Kidney capillary endothelial cell (primary cell): ENCODE results near the gene AVPI1.
"Not testable (repeated sequence)": the region's sequence is repeated elsewhere in the genome, so short reads cannot be mapped to it uniquely, and the experiment has no call there.

ENCODE experiments used
- DNase-seq: peaks from one replicate; pipeline ENCODE4 v3.0.0-alpha.2; 2018; ENCODE audit warnings: low spot score

Gene AVPI1

GRCh38 chr10:97711640-97712572 is 24.9 kb upstream of the AVPI1 start:
- DNase-seq, result no peak

DNA sequence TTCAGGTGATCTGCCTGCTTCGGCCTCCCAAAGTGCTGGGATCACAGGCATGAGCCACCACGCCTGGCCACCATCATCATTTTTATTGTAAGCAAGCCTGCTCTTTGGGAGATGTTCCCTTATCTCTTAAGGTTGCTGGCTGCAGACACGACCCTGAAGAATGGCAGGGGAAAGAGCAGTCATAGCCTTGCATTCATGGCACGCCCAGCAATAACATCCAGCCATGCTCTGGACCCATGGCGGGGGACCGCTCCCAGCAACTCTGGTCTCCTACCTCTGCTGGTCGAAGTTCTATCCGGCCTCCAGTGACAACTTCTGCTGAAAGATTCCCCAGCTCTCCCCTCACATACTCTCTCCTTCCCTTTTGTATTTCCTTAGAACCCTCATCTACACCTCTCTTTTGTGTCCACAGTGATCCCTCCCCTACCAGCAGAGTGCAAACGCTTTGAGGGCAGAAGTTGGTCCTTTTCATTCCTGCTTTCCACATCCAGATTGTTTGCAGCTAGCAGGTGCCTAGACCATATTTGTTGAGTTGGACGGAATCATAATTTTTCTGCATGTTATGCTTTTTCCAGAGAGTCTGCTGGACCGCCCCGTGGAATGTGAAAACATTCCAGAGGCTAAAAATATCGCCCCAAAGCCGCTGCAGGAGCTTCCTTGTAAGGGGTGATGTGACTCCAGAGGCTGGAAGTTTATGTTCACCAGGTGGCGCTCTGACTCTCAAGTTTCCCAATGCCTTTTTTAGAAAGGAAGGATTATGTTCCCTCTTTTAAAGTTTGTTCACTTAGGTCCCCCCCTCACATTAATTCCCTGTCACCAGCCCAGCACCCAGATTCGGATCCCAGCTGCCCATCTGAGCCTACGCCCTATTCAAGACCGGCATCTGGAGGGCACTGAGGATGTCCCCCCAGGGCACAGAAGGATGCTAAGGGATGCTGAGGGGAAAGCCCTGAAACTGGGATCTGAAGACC is 22.2 kb upstream of the AVPI1 start:
- peak; percentile 53 for DNase-seq

- no peak for DNase-seq
Measured at GRCh38 chr10:97708167-97708566, 21.1 kb upstream of the AVPI1 start.

- no peak for DNase-seq
Measured at GRCh38 chr10:97707134-97707861, 20.3 kb upstream of the AVPI1 start.

GRCh38 chr10:97705006-97705670 is 18.1 kb upstream of the AVPI1 start:
- no peak for DNase-seq

GRCh38 chr10:97704341-97704740 is 17.3 kb upstream of the AVPI1 start:
- no peak for DNase-seq

DNA sequence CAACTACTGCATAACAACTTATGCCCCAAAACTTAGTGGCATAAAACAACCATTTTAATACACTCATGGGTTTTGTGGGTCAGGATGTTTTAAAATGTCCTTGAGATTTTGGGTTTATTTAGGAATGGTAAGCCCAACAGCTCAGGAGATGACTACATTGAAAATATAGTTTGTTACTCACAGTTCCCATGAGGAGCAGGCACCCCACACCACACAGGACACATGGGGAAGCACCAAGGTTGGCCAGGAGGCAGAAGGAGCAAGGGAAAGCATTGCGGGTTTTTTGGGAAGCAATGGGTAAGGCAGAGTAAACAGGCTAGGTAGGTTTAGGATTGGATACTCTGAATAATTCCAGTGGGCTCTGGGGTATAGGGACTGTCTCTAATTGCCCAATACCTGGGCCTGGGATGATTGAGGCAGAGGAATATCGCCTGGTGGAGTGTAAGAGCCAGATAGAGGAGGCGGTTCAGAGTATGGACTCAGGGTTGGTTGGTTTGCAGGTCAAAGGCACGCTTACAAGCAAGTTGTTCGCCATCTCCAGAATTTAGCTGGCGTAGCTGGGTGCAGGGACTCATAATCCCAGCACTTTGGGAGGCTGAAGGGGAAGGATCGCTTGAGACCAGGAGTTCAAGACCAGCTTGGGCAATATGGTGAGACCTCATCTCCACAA is 16.5 kb upstream of the AVPI1 start:
- DNase-seq, result no peak

DNA sequence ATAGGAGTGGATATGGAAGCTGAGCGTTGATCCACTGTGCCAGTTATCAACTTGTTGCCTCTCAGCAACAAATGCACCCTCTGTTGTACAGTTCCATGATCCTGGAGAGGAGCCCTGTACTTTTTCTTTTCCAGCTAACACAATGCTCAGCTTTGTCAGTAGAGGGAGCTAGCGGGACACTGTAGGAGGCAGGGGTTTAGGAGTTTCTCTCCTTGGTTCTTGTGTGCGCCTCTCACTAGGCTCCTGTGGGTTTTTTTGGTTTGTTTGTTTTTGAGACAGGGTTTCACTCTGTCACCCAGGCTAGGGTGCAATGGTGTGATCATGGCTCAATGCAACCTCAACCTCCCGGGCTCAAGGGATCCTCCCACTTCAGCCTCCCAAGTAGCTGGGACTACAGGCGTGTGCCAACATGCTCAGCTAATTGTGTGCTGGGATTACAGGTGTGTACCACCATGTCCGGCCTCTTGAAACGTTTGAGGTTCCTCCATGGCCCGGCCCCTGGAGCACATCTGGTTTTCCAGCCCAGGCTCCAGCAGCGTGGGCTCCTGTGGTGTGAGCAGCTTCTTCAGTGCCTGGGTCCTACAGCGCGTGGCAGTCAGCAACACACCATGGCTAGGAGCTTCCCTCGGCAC is 14.5 kb upstream of the AVPI1 start:
- peak; percentile 75 for DNase-seq

- not testable (repeated sequence) for DNase-seq
Measured at GRCh38 chr10:97698072-97698655, 11.1 kb upstream of the AVPI1 start.

DNA sequence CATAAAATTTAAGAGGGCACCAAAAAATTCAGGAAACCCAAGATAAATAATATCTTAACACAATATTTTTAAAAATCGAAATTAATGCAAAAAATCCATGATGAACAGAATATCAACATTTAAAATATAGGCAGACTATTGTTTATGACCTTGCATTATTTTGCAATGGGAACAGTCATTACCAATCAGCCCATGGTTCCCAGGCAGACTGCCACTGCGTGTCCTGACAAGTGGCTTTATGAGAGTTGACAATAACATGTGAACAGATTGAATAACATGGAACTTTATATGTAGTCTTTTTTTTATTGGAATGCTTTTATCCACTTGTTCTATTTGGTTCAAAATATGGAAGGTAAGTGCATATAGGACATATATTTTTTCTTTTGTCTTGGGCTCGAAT is 3.1 kb upstream of the AVPI1 start:
- DNase-seq, result no peak

DNA sequence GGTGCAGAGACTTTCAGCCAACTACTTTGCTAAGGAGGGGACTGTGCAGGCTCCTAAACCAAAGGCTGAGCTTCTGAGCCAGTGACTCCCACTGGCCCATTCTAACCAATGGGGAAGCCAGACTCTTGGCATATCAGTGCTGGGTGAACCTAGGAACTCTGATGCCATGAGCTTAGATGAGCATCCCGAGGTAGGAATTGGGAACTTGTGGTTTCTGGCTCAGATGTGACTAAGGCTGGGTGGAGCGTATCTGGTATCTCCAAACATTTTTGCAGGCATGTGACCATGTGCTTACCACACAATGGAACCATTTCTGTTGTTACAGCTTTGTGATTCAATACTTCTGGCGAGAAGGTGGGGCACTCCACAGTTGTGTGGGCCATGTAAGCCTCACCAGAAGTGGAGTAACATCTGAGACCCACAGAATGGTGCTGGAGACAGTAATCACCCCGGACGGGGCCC is 2.5 kb upstream of the AVPI1 start:
- DNase-seq, result no peak

- no peak for DNase-seq
Measured at GRCh38 chr10:97687785-97688781, 1.0 kb upstream of the AVPI1 start.

DNA sequence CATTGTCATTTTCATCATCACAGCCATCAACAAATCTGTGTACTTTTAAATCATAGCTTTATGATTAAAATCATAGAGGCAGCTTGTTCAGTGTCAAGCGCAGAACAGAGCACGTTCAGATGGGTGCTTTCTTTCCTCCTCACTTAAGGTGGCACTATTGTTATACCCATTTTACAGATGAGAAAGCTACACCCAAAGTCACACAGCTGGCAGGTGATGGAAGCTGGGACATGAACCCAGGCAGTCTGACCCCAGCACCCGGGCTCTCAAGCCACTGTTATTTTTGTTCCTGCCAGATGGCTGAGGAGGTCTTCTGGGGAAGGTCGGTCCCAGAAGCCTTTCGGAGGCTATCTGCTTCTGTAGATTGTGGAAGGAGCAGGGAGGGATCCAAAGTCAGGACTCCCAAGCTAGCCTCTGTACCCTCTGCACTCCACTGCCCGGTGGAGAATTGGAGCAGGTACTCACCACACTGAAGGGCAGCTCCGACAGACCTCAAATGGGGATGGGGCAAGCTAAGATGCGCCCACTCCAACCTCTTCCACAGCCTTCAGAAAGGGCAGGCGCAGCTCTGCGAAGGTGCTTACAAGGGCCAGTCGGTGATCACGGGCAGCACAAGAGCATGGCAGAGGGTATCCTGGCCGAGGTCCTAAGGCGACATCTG is 610 bp downstream of the AVPI1 start:
- DNase-seq, result no peak

DNA sequence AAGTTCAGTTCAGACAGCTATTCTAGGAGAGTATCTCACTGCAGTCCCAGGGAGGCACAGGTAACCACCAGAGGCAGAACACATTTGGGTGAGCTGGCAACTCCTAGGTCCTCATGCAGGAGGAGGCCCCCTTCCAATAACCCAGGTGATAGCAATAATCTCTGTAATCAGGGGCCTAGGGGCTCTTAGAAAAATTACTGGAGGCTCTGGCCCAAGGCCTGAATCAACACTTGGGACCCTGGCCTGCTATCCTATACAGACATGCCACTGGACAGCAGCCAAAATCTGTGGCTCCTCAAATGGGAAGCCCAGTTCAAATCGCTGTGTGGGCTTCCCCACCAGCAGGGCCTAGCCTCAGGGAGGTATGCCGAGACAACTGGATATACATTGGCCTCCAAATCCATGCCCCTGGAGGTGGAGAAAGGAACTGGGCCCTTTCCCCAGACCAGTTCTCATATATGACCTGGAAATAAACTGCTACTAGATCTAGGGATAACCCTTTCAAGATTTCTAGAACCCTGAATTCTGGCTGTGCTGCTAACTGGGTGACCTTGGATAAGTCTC is 1.6 kb downstream of the AVPI1 start:
- DNase-seq, result no peak

DNA sequence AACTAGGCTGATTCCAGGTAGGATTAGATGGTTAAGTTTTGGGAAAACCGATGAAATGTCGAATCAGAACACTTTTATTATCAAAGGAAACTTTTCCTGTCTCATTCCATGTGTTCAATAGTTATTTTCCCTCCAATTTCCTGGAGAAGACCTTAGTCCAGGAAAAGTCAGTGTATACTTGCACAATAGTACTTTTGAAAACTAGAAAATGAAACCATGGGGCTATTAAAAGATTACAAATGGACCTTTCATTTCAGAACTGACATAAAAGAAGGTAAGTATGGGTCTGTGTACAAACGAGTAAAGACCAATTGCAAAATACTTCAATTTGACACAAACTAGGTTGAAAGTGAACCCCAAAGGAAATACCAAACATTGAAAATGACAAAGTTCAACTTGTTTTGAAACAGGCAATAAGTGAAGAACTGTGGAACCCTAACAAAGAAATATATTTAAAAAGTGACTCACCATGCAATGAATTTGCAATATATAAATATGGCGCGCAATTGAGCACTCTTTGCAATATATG is 2.1 kb downstream of the AVPI1 start:
- DNase-seq, result no peak

DNA sequence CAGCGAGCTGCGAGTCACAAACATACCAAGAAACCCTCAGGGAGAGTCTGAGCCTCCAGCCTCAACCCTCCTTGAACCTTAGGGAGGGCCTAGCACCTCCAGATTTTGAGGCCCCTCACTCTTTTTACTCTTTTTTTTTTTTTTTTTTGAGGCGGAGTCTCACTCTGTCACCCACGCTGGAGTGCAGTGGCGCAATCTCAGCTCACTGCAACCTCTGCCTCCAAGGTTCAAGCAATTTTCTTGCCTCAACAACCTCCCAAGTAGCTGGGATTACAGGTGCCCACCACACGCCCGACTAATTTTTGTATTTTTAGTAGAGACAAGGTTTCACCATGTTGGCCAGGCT is 2.7 kb downstream of the AVPI1 start:
- not testable (repeated sequence) for DNase-seq

DNA sequence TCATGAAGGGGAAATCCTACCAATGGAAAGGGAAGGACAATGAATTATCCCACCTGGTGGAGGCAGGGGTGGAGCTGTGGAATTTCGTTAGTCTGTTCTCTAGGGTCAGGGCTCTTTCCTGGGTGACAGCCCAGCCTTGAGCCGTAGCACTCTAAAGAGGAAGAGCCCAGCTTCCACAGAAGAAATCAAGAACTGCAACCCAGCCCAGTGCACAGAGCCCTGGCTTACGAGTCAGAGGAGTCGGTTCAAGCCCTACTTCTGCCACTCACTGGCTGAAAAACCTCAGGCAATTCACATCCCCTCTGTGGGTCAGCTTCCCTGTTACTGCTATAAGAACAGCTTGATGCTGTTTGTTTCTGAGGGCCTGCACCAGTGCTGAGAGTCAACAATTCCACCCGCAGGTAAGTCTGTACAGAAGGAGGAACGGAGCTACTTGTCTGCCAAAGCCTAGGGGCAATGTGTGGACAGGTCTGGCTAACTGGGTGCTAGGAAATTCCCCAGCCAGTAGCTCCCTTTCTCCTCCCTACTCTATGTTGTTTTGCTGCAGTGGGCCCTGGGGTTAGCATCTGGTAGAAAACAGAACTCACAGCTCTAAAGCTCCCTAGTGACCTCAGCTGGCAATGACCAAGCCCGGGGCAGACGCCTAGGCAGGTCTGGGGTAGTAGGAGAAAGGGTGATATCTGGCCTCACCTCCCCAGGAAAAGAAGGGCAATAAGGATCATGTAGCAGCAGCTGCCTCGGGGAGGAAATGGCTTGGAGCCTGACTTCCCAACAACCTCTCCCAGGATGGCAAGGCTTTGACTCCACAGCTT is 3.3 kb downstream of the AVPI1 start:
- DNase-seq, result peak; percentile 36
